Amniotic stem cell (primary cell): ENCODE data around the gene HSD11B2.
"Not testable (repeated sequence)": the region's sequence is repeated elsewhere in the genome, so short reads cannot be mapped to it uniquely, and the experiment has no call there.

Source experiments
- DNase-seq: peaks from one replicate; lab custom pipeline; 2025; lab: John Stamatoyannopoulos, UW

The HSD11B2 gene

DNA sequence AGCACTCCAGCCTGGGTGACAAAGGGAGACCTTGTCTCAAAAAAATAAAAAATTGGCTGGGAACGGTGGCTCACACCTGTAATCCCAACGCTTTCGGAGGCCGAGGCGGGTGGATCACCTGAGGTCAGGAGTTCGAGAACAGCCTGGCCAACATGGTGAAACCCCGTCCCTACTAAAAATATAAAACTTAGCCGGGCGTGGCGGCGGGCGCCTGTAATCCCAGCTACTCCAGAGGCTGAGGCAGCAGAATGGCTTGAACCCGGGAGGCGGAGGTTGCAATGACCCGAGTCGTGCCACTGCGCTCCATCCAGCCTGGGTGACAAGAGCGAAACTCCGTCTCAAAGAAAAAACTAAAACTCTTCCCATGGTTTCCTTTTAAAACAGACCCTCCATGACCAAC lies 15.5 kb upstream of the HSD11B2 start:
- DNase-seq, result not testable (repeated sequence)

DNA sequence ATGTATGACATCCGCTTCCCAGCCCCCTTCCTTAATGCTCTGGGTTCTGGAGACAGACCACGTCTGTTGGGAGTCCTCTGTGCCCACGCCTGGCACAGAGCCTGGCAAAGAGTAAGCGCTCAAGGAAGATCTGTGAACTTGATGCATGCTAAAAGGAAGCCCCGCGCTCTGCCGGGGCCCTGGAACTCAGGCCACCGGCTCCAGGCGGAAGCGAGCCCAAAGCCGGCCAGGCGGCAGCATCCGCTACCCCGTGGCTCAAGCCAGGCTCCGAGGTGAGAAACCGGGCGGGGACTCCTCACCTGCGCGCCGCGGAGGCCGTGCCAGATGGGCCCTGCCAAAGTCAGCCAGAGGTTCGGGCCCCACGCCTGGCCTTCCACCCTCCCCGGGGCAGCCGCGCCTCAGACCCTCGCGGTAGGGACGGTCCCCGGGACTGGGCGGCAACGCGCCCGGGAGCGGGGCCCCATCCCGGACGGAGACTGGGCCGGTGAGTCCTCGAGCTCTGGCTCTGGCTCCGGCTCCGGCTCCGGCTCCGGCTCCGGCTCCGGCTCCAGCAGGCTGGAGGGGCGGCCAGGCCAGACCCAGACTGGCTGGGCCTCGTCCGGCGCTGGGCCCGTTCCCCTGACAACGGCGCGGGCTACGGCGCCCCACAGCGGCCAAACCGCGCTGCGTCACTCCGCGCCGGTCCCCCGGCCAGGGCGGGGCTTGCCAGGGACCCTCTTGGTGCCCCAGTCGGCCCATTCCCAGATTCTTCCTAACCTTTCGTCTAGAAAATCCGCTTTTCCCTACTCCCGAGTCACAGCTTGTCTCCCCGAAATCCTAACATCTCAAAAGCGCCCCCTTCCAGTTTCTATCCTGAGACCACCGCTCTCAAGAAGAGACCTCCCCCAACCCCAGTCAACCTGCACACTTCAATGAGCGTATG lies 14.8 kb upstream of the HSD11B2 start, which contains the start of gene ZDHHC1:
TSS of gene ZDHHC1 (minus strand) at position 606 of the 922 bp plus-strand sequence. CDS start 8,702 bp downstream, outside the sequence.
- DNase-seq, result no peak

DNA sequence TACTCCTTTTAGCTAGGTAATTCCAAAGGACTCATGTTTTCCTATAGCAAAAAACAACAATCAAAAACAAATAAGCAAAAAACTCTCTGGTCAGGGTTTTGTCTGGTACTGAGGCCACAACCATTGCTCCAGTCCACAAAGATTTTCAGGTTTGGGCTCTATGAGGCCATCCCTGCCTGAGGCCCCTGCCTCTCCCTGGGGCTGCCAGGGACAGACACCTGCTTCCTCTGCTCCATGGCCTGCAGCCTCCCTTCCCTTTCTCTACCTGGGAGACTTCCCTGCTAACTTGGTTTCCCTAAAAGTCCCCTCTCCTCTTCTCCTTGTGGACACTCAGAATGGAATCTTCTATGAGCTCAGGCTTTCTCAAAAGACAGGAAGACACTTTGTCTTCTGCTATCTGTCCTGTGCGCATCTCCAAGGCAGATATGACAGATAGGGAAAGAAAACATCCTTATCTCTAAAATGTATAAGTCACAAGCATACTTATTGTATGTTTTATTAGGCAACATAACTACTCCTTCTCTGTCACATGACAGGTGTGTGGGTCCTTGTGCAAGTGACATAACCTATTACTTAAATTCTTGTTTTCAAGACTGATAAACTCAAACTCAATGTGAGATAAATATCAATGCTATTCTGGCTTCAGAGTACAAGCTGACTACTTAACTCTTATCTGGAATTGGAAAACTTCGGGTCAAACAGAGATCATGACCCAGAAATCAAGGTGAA lies 13.4 kb upstream of the HSD11B2 start:
- DNase-seq, result no peak

DNA sequence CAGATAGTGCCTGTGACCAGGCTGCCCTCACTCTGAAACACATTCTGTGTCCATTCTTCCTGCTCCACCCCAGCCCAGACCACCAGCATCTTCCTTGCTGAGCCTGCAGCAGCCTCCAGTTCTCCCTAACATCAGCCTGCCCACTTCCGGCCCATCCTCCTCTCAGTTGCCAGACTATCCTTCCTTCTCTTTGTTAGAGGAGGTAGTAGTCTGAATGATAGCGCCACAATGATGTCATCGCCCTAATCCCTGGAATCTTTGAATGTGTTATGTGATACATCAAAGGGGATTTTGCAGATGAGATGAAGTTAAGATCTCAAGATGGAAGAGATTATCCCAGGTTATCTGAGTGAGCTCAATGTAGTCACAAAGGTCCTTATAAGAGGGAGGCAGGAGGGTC lies 11.4 kb upstream of the HSD11B2 start:
- no peak for DNase-seq

DNA sequence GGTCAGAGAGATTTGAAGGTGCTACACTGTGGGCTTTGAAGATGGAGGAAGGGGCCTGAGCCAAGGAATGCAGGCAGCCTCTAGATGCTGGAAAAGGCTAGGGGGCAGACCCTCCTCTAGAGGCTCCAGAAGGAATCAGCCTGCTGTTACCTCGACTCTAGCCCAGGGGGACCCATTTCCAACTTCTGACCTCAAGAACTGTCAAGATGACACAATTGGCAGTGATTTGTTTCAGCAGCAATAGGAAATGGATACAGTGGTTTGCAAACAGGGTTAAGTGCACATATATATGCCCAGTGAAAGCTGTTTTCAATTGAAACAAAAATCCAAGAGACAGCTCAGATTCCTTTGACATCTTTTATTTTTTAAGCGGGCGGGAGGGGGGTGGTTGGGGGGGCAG lies 11.0 kb upstream of the HSD11B2 start:
- DNase-seq, result no peak

DNA sequence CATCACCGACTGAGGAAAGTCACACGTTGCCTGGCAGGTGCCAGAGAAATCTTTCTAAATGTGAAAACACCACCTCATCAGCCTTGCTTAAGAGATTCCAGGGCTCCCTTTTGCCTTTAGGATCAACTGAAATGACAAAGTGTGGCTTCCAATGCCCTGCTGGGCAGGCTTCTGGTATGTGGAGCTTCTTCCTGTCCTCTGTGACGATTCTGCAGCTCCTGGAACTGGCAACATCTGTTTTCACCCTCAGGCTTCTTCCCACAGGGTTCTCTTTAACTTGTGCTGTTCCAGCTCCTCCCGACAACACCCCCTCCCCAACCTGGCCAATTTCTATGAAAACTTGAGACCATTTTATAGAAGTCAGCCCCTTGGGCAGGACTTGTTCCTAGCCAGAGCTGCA lies 9.9 kb upstream of the HSD11B2 start:
- DNase-seq, result no peak

DNA sequence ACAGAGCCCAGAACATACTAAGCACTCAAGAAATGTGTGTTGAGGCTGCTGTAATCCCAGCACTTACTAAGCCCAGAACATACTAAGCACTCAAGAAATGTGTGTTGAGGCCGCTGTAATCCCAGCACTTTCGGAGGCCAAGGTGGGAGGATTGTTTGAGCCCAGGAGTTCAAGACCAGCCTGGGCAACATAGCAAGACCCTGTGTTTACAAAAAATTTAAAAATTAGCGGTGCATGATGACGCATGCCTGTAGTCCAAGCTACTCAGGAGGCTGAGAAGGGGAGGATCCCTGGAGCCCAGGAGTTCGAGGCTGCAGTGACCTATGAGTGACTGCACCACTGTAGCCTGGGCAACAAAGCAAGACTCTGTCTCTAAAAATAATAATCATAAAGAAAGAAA lies 7.9 kb upstream of the HSD11B2 start:
- DNase-seq, result no peak

DNA sequence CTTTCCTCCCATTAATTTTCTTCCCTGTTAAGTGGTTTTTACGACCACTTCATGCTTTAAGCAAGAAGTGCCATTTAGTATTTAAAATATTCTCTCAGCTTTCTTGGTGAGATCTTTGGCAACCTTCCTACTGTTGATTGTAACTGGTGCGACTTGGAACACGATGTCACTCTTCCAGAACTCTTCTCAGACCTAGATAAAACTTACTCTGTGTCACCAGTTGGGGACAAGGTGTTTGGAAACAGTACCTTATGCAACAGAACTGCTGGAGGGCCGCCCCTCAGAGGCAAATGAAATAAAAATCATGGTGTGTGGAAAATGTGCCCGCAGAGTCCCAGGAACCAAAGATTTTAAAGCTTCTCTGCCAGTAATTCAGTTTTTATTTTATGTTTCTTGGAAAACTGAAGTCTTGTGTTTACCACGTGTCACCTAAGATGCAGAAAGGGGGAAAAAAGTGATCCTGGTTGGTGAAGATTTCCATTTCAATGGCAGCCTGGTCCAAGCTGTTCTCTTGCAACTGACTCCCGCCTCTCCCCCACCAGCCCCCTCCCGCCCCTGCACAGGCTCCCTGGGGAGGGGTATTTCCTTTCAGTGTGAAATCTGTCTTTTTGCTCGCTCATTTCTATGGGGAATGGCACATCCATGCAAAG lies 7.2 kb upstream of the HSD11B2 start:
- DNase-seq, result no peak

DNA sequence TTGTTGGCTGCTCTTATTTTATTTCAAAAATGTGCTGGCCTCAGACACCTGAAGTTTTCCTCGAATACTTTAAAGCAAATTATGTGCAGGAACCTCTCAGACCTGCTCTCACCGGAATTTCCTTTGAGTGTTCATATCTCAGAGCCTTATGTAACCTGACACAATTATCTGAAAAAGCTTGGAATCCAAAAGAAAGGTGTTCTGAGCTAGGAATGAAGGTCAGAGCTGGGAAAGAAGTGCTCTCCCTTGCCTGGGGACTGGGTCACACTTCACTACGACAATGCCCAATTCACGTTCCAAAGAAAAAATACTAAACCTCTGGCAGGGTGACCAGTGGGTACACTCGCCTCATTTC lies 6.7 kb upstream of the HSD11B2 start:
- no peak for DNase-seq

DNA sequence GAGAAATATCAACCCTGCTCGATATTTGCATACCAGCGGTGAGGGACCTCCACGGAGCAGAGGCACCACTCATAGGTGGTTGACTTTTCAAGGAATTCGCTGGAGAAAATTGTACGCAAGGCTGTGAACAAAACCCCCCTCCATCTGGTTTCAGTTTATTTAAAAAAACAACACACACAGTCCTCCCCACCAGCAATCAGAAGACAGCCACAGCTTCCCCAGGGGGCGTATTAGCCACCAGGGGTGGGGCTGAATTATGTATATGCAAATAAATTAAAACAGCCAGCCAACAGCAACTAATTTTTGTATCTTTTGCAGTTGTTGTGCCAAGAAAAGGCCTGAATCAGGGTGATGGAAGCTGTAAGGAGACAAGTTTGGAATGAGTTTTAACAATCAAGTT lies 5.9 kb upstream of the HSD11B2 start:
- DNase-seq, result no peak

DNA sequence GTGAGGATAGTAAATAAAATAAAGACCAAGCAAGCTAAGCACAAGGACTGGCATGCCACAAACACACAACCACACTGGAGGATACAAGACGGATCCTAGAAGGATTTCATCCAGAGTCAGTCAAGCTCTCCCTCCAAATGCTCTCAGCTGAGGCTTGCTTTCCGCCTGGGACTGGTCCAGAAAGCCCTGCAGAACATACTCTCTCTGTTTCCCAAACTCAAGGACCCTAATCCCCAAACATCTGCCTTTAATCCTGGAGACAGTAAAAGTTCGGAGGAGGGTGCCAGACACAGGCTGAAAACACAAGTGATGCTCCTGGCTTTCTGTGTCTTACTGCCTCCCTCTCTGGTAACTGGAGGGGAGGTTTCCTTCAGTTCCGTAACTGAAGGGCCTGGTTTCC lies 5.3 kb upstream of the HSD11B2 start:
- no peak for DNase-seq

DNA sequence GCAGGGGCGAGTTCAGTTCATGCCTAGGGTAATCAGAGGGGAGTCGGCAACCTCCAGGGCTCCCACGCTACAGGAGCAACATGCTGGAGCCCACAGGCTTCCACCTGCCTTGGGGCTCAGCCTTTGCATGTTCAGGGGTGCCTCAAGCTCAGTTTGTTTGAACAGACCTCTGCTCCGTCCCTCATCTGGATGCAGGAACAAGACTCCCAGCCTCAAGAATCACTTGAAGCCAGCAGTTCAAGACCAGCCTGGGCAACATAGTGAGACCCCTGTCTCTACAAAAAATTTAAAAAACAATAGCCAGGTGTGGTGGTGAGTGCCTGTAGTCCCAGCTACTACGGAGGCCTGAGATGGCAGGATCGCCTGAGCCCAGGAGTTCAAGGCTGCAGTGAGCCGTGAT lies 4.9 kb upstream of the HSD11B2 start:
- DNase-seq, result no peak

DNA sequence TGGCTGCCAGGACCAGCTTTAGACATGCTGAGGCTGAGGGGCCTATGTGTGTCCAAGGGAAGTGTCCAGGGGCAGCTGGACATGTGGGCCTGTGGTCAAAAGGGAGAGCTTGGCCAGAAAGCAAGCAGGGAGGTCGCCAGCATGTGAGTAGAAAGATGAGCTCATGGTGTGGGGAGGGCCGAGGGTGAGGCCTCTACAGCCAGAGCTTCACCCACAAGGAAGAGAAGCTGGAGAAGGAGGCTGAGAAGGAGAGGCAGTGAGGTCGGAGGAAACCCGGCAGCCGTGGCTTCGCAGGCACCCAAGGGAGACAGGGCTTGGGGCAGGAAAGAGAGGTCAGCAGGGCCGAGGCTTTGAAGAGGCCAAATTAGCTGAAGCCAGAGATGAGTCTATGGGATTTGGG lies 4.0 kb upstream of the HSD11B2 start:
- DNase-seq, result no peak

DNA sequence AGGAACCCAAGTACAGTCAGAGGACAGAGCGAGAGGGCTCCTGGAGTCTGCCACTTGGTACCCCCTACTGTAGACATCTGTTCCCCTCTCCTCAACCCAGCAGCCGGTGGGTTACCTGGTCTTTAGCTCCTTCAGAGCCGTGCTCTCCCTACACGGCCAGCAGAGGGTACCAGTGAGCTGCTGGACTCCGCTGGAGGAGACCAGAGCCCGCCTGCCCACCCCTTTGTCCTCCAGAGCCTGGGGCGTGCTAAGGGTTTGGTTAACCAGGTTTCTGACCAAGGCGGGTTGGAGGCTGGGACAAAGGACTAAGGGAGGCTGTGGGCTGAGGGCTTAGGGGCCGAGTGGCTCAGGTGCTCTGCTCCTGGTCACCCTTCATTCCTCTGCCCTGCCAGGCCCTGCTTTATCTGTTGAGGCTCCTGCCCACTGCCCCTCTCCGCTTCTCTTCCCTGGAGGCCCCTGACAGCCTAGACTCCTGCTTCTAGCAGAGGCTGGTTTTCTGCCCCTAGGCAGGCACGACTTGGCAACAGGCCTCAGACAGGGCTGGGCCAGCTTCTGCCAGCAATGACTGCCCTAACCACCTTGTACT lies 2.7 kb upstream of the HSD11B2 start:
- peak; percentile 7 for DNase-seq

DNA sequence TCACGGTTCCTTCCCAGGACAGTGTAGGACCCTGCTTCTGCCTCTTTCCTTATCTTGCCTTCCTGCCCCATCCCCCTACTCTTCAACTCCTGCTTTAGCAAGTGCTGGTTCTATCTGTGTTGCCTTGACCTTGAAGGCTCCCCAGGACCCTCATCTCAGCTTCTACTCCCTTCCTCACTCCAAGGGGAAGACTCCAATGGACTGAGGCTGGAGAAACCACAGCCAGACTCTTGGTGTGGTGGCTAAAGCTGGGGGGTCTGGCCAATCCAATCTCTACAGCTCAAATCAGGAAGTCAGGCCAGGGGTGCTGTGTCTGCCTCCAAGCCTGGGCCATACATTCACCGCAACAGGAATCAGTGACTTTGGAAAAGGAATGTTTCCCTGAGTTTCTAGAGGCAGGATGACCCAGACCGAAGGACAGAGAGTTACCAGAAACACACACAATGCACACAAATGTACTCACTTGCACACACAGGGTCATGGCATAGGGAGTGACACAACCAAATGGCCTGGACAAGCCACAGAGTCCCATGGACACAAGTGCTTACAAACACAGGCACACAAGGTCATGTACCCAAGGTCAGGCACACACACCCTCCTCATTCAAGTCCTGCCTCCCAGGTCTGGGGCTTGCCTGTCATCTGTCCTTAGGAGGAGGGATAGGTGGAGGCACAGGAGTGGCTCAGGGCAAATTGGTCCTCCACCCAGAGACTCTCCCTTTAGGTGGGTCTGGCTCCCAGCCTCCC lies 1.7 kb upstream of the HSD11B2 start:
- no peak for DNase-seq

DNA sequence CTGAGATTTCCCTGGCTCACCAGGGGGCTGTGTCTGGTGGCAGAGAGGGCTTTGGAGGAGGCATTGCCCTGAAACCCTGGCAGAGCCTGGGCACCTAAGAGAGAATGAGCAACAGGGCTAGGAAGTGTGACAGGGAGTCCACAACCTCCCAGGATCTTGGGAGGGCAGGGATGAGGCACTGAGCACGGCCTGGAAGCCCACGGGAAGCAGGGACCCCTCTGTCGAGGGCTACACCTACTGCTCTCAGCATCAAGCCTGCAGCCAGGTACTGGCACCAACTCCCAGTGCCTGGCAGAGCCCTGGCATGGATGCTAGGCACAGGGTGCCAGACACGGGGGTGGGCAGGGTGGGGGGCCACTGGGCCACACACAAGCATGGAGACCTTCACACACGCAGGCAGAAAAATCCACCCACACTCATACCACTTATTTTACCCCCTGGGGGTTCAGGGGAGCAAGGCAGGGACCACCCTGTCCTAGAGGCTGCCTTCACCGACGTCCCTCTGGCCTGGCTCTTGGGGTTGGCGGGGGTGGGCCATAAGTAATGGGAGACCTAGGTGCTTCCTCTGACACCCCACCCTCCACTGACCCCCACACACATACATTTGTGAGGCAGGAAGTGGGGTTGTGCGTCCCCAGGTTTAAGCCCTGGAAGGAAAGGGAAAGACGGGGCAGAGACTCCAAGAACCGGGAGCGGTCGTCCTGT lies 970 bp upstream of the HSD11B2 start:
- no peak for DNase-seq

DNA sequence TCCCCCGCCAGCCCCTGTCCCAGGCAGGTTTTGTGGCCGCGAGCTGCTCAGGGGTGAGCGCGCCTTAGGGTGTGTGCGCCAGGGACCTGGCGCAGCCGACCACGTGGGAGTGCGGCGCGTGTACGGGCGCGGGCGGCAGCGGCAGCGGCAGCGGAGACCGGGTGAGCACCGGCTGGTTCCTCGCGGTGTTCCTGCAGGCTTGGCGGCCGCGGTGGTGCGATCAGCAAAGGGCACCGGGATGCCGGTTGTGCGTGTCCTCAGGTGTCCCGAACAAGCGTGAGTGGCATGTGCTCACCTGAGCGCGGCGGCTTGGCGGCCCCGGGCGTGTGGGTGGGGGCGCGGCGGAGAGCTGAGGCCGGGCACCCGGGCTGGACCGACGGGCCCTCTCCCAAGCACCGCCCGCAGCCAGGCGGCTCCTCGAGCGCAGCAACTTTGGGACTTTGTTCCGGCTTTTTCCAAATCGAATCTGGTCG lies 381 bp upstream of the HSD11B2 start:
- DNase-seq, result no peak

DNA sequence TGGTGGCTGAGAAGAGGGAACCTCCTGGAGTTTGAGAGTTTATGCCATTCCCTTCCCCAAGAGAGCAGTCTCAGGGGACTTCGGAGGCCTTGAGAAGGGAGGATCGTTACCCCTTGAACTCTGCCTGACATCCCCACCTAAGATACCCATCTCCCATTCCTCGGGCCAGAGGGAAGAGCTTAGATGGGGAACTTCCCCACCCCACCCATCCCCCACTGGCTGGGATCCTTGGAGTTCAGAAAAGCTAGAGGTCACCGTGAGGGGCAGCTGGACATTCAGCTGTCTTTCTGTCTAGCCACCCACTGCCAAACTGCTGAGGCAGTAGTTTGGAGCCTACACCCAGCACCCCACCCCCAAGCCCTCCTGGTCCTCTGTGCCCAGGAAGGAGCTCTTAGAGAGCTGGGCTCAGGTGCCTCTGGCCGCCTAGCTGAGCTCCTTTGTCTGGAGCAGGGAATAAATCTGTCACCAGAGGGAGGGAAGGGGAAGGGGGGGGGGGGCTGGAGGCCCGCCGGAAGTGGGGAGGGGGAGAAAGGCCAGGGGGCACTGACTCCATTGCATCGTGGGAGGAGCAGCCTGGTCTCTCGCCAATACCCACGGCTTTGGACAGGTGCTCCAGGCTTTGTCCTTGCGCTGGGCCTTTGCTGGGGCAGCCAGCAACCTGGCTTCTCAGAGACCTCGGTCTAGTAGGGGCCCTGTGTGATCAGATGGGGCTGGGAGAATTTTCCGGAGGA lies 1.0 kb downstream of the HSD11B2 start:
- DNase-seq, result no peak

DNA sequence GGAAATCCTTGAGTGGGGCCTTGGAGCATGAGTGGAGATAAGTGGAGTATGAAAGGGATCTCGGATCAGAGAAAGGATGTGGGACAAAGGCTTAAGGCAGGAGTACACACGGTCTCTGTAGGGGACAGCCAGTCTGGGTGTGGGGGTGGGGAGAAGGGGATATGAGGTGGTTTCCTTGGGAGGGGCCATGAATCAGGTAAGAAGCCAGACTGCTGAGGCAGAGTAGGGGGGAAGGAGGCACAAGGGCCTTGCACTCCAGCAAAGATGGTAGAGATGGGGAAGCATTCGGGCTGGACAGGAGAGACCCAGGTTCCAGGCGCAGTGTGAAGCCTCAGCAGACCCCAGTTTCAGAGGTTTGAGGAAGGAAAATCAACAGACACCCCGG lies 1.6 kb downstream of the HSD11B2 start:
- DNase-seq, result no peak

DNA sequence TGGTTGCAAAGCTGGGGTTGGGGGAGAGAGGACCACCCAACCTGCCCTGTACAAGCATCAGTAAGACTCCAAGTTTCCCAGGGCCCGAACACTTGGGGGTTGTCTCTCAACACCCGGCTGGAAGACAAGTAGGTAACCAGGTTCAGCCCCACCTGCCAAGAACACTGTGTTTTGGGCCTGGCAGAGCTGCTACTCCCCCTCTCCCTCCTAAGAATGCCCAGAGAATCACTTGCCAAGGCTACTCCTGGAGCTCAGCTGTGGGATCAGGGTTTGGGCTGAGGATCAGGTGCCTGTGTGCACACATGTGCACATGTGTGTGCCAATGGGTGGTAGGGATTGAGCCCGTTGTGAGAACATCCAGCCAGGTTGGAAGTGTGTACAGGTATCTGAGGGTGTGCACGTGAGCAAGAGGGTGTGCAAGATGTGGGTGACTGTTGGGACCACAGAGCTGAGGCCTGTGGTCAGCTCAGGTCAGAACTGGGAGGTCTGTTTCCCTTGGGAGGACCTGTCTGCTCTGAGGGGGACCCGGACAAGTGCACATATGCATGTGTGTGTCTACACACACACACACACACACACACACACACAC lies 2.3 kb downstream of the HSD11B2 start:
- no peak for DNase-seq
